OCI-LY1 (cell line): Measurements from ENCODE around the gene RASL11B.

ENCODE experiments used
- EZH2 ChIP-seq: fragments of 200-600 bp; sonication (generic), shearing (Covaris generic); IDR thresholded peaks from 2 replicates; pipeline ENCODE4 v1.8.0; 2017; ENCODE audit warnings: borderline replicate concordance, mixed run types, mild to moderate bottlenecking, antibody characterized with exemption, low read length, moderate library complexity, mixed read lengths
- TF ChIP-seq, protein P1 (sequence below): fragments of 200-600 bp; sonication (generic), shearing (Covaris generic); IDR thresholded peaks from 2 replicates; pipeline ENCODE4 v1.5.1; 2017; ENCODE audit warnings: mild to moderate bottlenecking, antibody characterized with exemption, low read length, moderate library complexity, mixed read lengths

DNA sequence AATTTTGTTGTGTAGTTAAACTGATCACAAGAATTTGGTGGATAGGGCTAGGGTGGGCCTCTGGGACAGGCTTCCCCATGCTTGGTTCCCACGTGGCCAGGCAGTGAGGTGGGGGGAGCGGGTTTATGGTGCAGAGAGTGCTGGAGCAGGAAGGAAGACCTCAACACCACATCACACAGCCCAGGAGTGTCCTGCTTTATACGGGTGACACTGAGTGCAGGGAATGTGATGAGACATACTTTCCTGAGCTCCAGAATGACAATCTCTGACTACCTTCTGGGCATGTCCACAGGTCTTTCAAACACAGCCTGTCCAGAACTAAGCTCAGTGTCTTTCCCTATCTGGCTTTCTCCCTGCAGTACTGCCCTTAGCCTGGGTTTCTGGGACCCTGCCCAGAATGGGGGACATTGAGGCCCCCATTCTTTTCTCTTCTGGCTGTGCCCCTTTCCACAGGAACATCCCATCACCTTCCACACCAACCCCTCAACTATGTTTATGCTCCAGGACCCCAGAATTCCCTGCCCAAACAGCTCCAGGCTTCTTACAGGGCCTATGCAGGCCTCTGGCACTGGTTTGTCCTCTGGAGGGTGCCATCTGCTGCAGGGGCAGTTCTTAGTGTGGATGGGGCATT, 36.5 kb upstream of the RASL11B start:
- TF ChIP-seq, protein P1, sequence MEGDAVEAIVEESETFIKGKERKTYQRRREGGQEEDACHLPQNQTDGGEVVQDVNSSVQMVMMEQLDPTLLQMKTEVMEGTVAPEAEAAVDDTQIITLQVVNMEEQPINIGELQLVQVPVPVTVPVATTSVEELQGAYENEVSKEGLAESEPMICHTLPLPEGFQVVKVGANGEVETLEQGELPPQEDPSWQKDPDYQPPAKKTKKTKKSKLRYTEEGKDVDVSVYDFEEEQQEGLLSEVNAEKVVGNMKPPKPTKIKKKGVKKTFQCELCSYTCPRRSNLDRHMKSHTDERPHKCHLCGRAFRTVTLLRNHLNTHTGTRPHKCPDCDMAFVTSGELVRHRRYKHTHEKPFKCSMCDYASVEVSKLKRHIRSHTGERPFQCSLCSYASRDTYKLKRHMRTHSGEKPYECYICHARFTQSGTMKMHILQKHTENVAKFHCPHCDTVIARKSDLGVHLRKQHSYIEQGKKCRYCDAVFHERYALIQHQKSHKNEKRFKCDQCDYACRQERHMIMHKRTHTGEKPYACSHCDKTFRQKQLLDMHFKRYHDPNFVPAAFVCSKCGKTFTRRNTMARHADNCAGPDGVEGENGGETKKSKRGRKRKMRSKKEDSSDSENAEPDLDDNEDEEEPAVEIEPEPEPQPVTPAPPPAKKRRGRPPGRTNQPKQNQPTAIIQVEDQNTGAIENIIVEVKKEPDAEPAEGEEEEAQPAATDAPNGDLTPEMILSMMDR, result no peak
- no peak for TF ChIP-seq EZH2
